Glutamatergic neuron (in vitro differentiated cells): ENCODE results near the gene RAB11A. TPM values are rescaled to one million over a fixed set of nuclear protein-coding genes. Genes with fewer than 3 reads are reported as not detected.

Source experiments
- DNase-seq: peaks from one replicate; pipeline ENCODE4 v3.0.0; 2022
- H3K27ac Mint-ChIP-seq: one replicate; pipeline ENCODE4 v1.8.0; 2020; ENCODE audit warnings: mild to moderate bottlenecking, mixed read lengths, inconsistent platforms; ENCODE audit not compliant: unreplicated experiment
- H3K27me3 Mint-ChIP-seq: one replicate; pipeline ENCODE4 v1.8.0; 2020; ENCODE audit warnings: mild to moderate bottlenecking, moderate library complexity, mixed read lengths, inconsistent platforms; ENCODE audit not compliant: unreplicated experiment
- H3K36me3 Mint-ChIP-seq: one replicate; pipeline ENCODE4 v1.8.0; 2020; ENCODE audit warnings: mild to moderate bottlenecking, mixed read lengths, inconsistent platforms; ENCODE audit not compliant: unreplicated experiment
- H3K4me1 Mint-ChIP-seq: one replicate; pipeline ENCODE4 v1.8.0; 2020; ENCODE audit warnings: mild to moderate bottlenecking, low read depth, mixed read lengths, inconsistent platforms; ENCODE audit not compliant: unreplicated experiment
- H3K4me3 Mint-ChIP-seq: one replicate; pipeline ENCODE4 v1.8.0; 2020; ENCODE audit warnings: mild to moderate bottlenecking, mixed read lengths, inconsistent platforms; ENCODE audit not compliant: unreplicated experiment
- H3K9me3 Mint-ChIP-seq: one replicate; pipeline ENCODE4 v1.8.0; 2020; ENCODE audit warnings: mild to moderate bottlenecking, moderate library complexity, mixed read lengths, inconsistent platforms; ENCODE audit not compliant: unreplicated experiment
- total RNA-seq: library from RNA; stranded (reverse); fragmentation: NEBNext Ultra II Directional; extraction: Animal tissue kit (Norgen Biotek cat#: 25700); gene quantifications from one replicate; pipeline ENCODE4 v1.2.1, GENCODE V29; 2021; ENCODE audit not compliant: unreplicated experiment
- TF ChIP-seq, protein P1 (sequence below): fragments of 200-600 bp; sonication (generic); IDR thresholded peaks from one replicate; pipeline ENCODE4 v1.5.0; 2021; ENCODE audit not compliant: partially characterized antibody, unreplicated experiment

Gene RAB11A
- total RNA-seq, 1 donor from 2014 or later, result 197 TPM

DNA sequence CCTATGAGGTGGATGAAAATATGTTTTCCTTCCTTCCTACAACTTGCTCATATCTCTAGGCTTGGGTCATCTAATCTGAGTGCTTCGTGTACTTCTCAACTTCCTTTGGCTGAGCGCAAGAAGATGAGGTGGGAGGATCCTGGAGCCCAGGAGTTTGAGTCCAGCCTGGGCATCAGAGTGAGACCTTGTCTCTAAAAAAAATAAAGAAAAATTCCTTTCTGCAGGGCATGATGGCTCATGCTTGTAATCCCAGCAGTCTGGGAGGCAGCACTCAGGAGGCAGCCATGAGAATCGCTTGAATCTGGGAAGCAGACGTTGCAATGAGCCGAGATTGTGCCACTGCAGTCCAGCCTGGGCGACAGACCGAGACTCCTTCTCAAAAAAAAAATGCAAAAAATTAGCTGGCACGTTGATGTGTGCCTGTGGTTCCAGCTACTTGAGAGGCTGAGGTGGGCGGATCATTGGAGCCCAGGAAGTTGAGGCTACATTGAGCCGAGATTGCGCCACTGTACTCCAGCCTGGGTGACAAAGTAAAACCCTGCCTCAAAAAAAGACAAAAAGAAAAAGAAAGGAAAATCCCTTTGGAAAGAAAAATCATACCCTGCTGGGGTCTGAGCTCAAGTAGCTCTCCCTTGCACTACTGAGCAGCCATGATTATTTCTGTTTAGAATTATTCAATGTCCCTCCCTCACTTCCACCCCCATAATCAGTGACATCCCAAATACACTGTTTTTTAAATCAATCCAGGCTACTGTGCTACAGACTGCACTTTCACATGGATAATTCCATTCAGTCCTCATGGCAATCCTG lies 28.0 kb upstream of the RAB11A start:
- no peak for DNase-seq
- H3K9me3 Mint-ChIP-seq, result peaks cover 2% of the 10 kb centered on the region
- no peaks in the 10 kb centered on the region for H3K4me1 Mint-ChIP-seq
- H3K27ac Mint-ChIP-seq, result no peak overlapping the region
- peaks cover 2% of the 10 kb centered on the region for H3K27me3 Mint-ChIP-seq
- H3K36me3 Mint-ChIP-seq, result no peaks in the 10 kb centered on the region
- no peak overlapping the region for H3K4me3 Mint-ChIP-seq
- TF ChIP-seq, protein P1, sequence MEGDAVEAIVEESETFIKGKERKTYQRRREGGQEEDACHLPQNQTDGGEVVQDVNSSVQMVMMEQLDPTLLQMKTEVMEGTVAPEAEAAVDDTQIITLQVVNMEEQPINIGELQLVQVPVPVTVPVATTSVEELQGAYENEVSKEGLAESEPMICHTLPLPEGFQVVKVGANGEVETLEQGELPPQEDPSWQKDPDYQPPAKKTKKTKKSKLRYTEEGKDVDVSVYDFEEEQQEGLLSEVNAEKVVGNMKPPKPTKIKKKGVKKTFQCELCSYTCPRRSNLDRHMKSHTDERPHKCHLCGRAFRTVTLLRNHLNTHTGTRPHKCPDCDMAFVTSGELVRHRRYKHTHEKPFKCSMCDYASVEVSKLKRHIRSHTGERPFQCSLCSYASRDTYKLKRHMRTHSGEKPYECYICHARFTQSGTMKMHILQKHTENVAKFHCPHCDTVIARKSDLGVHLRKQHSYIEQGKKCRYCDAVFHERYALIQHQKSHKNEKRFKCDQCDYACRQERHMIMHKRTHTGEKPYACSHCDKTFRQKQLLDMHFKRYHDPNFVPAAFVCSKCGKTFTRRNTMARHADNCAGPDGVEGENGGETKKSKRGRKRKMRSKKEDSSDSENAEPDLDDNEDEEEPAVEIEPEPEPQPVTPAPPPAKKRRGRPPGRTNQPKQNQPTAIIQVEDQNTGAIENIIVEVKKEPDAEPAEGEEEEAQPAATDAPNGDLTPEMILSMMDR, result no peak

DNA sequence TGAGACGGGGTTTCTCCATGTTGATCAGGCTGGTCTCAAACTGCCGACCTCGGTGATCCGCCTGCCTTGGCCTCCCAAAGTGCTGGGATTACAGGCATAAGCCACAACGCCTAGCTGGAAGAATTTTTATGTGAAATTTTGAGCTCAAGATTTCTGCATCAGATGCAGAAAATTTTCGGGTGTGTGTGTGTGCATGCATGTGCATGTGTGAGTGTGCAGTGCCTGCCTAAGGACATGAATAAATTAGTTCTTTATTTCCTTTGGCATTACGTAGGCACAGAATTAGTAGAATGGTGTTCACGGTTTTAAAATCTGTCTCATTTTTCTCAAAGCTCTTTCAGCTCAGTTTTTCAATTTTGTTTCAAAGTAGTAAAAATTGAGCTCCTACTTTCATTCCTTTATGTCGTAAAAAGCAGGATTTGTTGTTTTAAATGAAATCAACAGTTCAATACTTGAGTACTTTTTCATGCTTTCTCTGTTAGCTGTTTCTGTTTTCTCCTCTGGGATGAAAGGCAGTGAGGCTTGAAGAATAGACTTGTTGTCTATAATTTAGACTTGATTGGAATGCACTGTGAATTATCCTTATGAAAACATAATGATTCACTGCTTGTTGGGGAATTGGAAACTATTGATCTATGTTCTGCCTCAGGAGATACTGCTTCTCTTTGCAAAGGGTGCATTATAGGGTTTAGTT lies 23.3 kb upstream of the RAB11A start:
- TF ChIP-seq, protein P1, result no peak
- no peak for DNase-seq
- H3K4me1 Mint-ChIP-seq, result no peaks in the 10 kb centered on the region
- H3K4me3 Mint-ChIP-seq, result no peak overlapping the region
- peaks cover 2% of the 10 kb centered on the region for H3K27me3 Mint-ChIP-seq
- H3K9me3 Mint-ChIP-seq, result peaks cover 1% of the 10 kb centered on the region
- no peaks in the 10 kb centered on the region for H3K36me3 Mint-ChIP-seq
- H3K27ac Mint-ChIP-seq, result no peak overlapping the region

DNA sequence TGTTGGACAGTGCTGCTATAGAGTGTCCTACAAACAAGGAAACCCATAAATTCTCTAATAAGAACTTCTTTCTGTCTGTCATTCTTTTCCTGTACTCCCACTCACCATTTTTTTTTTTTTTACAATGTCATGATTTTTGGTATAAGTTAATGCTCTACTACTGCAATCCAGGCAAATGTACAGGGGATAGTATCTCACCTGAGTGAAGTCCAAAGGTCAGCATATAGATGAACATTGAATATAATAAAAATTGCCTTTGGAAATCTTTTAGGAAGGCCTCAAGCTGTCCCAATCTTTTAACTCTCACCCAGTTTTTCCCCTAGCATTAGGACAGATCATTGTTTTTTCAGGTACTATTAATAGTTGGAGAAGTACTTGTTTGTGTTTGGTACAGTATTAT lies 21.3 kb upstream of the RAB11A start:
- Mint-ChIP-seq H3K27me3 (peaks cover 2% of the 10 kb centered on the region), H3K4me1 (no peaks in the 10 kb centered on the region), H3K4me3 (no peak overlapping the region), H3K27ac (no peak overlapping the region), H3K9me3 (no peaks in the 10 kb centered on the region), H3K36me3 (no peaks in the 10 kb centered on the region)
- DNase-seq, result no peak
- TF ChIP-seq, protein P1, result no peak

DNA sequence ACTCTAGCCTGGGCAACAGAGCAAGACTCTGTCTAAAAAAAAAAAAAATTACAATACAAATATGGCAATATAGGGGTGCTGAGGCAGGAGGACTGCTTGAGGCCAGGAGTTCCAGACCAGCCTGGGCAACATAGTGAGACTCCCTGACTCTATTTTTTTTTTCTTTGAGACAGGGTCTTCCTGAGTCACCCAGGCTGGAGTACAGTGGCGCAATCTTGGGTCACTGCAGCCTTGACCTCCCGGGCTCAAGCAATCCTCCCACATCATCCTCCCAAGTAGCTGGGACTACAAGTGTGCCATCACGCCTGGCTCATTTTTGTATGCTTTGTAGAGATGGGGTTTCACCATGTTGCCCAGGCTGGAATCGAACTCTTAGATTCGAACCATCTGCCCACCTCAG lies 17.3 kb upstream of the RAB11A start:
- no peak for DNase-seq
- Mint-ChIP-seq H3K4me3 (no peak overlapping the region), H3K27ac (no peak overlapping the region), H3K4me1 (no peaks in the 10 kb centered on the region), H3K36me3 (no peaks in the 10 kb centered on the region), H3K9me3 (no peaks in the 10 kb centered on the region), H3K27me3 (no peaks in the 10 kb centered on the region)
- TF ChIP-seq, protein P1, result no peak
